ENCODE results near the gene PCNX2.
"Not testable (repeated sequence)": the region's sequence is repeated elsewhere in the genome, so short reads cannot be mapped to it uniquely, and the experiment has no call there.

DNA sequence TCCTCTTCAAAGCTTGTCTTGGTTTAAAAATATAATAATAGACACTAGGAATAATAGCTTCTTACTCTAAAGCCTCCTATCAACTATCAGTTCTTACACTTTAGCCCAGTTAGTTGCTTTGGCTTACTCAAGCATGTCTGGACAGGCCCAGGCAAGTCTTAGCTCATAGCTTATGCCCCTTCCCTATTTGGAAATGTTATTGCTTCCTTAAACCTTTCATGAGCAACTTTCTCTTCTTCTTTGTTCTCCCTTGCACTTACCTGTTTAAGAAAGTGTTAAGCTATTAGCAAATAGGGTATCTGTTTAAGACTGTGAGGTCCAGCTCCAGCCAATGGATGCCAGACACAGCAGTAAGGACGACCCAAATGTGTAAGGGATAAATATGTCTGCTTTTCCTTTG lies 115.9 kb downstream of the PCNX2 start:
- TF ChIP-seq, protein P1, sequence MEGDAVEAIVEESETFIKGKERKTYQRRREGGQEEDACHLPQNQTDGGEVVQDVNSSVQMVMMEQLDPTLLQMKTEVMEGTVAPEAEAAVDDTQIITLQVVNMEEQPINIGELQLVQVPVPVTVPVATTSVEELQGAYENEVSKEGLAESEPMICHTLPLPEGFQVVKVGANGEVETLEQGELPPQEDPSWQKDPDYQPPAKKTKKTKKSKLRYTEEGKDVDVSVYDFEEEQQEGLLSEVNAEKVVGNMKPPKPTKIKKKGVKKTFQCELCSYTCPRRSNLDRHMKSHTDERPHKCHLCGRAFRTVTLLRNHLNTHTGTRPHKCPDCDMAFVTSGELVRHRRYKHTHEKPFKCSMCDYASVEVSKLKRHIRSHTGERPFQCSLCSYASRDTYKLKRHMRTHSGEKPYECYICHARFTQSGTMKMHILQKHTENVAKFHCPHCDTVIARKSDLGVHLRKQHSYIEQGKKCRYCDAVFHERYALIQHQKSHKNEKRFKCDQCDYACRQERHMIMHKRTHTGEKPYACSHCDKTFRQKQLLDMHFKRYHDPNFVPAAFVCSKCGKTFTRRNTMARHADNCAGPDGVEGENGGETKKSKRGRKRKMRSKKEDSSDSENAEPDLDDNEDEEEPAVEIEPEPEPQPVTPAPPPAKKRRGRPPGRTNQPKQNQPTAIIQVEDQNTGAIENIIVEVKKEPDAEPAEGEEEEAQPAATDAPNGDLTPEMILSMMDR (IDR thresholded peaks at IDR 0.05), result not testable (repeated sequence)
- not testable (repeated sequence) for TF ChIP-seq POLR2A (IDR thresholded peaks at IDR 0.05)
